Measurements from ENCODE around the gene ERP27. TPM values are rescaled to one million over a fixed set of nuclear protein-coding genes. Genes with fewer than 3 reads are reported as not detected.

The ERP27 gene
- total RNA-seq, 1 experiment from 2014 or later = 0.98 TPM

DNA sequence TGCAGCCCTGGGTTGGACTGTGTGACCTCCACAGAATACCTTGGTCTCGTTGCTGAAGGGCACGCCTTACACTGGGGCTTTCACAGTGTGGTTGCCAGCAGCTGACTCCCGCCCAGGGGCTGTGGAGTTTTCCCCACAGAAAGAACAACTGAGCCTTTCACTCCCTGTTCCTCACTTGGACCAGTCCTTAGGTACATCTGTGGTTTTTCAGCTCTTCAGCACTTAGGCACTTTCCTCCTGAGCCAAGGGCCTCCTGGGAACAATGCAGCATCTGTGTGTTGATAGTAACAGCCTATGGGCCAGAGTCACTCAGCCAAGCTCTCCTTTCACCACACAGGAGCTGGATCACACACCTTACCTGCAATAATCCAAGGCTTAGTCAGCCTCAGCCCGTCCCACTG lies 25.0 kb downstream of the ERP27 start:
- no TSS peak for BruUV-seq (replicated peaks)
- Histone ChIP-seq H3K9me3 (no peaks in the 10 kb centered on the region), H3K4me1 (no peaks in the 10 kb centered on the region), H3K27me3 (replicated peaks; ENCODE audit: control insufficient read depth, insufficient read depth, low read length) (no peaks in the 10 kb centered on the region), H3K4me3 (ENCODE audit: low read depth, low read length) (no peak overlapping the region), H3K36me3 (ENCODE audit: control insufficient read depth, insufficient read depth, low read length) (no peaks in the 10 kb centered on the region)
- no peak for DNase-seq
- intact Hi-C loops (cut with micrococcal nuclease; ENCODE audit: unreplicated experiment) = no loop called here
- ChIA-PET CTCF (interaction anchor here (0.6 to 1.1 kb wide), 2 partner anchors 21 to 70 kb away, joined by 3 to 6 read pairs; no protein-coding TSS in a partner anchor), POLR2A (no interaction called here)
- Mint-ChIP-seq H3K36me3 (ENCODE audit: insufficient read depth, unreplicated experiment) (no peaks in the 10 kb centered on the region), H3K4me3 (ENCODE audit: unreplicated experiment) (no peak overlapping the region), H3K27me3 (ENCODE audit: insufficient read depth, unreplicated experiment) (no peaks in the 10 kb centered on the region), H3K9me3 (ENCODE audit: unreplicated experiment) (no peaks in the 10 kb centered on the region), H3K27ac (ENCODE audit: unreplicated experiment) (no peak overlapping the region), H3K4me1 (ENCODE audit: low read depth, unreplicated experiment) (no peaks in the 10 kb centered on the region)
- TF ChIP-seq CTCF (IDR thresholded peaks at IDR 0.05; ENCODE audit: insufficient read depth in 1 of 2, low read depth in 1 of 2, low read length in 1 of 2, severe bottlenecking in 1 of 2, unreplicated experiment in 1 of 2) = no peak

DNA sequence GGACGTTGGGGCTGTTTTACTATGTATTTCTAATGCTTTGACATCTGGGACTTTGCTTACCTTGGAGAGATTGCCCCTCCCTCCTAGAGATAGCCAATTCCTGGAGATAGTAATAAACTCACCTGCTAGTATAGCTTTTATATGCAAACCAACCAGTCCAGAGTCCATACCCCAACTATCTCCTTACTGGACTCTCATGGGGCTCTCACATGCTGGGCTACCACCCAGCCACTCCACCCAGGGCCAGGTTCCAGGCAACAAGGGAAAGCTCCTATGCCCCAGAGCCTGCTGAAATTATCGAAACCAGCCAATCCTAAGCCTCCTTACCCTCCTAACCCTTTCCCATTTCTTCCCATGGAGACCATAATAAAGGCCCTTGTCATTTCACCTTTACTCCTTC lies 27.2 kb downstream of the ERP27 start:
- no peaks in the 10 kb centered on the region for H3K9me3 ChIP-seq
- BruUV-seq (replicated peaks) = no TSS peak
- no peaks in the 10 kb centered on the region for H3K36me3 Mint-ChIP-seq (ENCODE audit: insufficient read depth, unreplicated experiment)
- ChIA-PET CTCF (no interaction called here), POLR2A (no interaction called here)
- no peak overlapping the region for H3K27ac Mint-ChIP-seq (ENCODE audit: unreplicated experiment)
- peaks cover under 1% of the 10 kb centered on the region; the same call in 1 of the 2 replicates for H3K4me1 ChIP-seq
- no peaks in the 10 kb centered on the region for H3K4me1 Mint-ChIP-seq (ENCODE audit: low read depth, unreplicated experiment)
- H3K9me3 Mint-ChIP-seq (ENCODE audit: unreplicated experiment) = no peaks in the 10 kb centered on the region
- H3K27me3 ChIP-seq (replicated peaks; ENCODE audit: control insufficient read depth, insufficient read depth, low read length) = no peaks in the 10 kb centered on the region
- intact Hi-C loops (cut with micrococcal nuclease; ENCODE audit: unreplicated experiment) = no loop called here
- no peak for TF ChIP-seq CTCF (IDR thresholded peaks at IDR 0.05; ENCODE audit: insufficient read depth in 1 of 2, low read depth in 1 of 2, low read length in 1 of 2, severe bottlenecking in 1 of 2, unreplicated experiment in 1 of 2)
- no peaks in the 10 kb centered on the region for H3K27me3 Mint-ChIP-seq (ENCODE audit: insufficient read depth, unreplicated experiment)
- DNase-seq = no peak
- no peak overlapping the region for H3K4me3 ChIP-seq (ENCODE audit: low read depth, low read length)
- no peaks in the 10 kb centered on the region for H3K36me3 ChIP-seq (ENCODE audit: control insufficient read depth, insufficient read depth, low read length)
- no peak overlapping the region for H3K4me3 Mint-ChIP-seq (ENCODE audit: unreplicated experiment)

DNA sequence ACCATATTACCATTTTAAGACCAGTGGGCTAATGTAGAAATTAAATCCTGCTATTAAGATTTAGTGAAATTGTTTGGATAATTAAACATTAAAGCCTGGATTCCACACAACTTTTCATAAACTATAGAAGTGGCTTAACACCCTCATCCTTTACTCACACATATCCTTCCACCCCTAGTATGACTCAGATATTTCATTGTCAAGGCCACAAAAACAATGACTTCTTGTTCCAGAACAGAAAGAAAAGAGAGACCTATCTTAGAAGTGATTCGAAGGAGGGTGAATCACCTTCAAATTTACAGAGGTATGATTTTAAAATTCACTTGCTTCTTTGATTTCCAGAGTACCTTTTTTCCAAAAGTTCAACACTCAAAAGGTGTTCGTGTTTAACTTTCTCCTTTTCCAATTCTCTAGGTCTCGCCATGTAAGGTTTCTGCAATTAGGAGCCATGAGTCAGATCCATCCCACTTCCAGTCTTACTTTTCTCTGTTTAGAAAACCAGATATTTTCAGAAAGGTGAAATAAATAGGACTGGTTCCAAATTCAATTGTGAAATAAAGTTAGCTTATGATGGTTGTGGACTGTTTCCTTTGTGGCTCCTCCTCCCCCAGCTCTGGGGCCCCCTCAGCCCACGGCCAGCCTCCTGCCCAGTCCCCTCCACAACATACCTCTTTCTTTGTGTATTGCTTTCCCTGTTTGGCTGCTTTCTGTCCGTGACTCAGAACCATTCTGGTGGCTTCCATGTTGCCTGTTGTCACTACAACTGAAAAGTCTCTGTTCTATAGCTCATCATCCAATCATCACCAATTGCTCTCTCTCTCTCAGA lies 28.0 kb downstream of the ERP27 start:
- Histone ChIP-seq H3K4me3 (ENCODE audit: low read depth, low read length) (no peak overlapping the region), H3K4me1 (peaks cover 3% of the 10 kb centered on the region; the same call in 1 of the 2 replicates), H3K27me3 (replicated peaks; ENCODE audit: control insufficient read depth, insufficient read depth, low read length) (no peaks in the 10 kb centered on the region), H3K9me3 (no peaks in the 10 kb centered on the region), H3K36me3 (ENCODE audit: control insufficient read depth, insufficient read depth, low read length) (no peaks in the 10 kb centered on the region)
- no peaks in the 10 kb centered on the region for H3K9me3 Mint-ChIP-seq (ENCODE audit: unreplicated experiment)
- ChIA-PET POLR2A (no interaction called here), CTCF (no interaction called here)
- H3K4me1 Mint-ChIP-seq (ENCODE audit: low read depth, unreplicated experiment) = no peaks in the 10 kb centered on the region
- no peak for DNase-seq
- no peaks in the 10 kb centered on the region for H3K36me3 Mint-ChIP-seq (ENCODE audit: insufficient read depth, unreplicated experiment)
- intact Hi-C loops (cut with micrococcal nuclease; ENCODE audit: unreplicated experiment) = no loop called here
- BruUV-seq (replicated peaks) = no TSS peak
- no peaks in the 10 kb centered on the region for H3K27me3 Mint-ChIP-seq (ENCODE audit: insufficient read depth, unreplicated experiment)
- H3K4me3 Mint-ChIP-seq (ENCODE audit: unreplicated experiment) = no peak overlapping the region
- no peak overlapping the region for H3K27ac Mint-ChIP-seq (ENCODE audit: unreplicated experiment)
- TF ChIP-seq CTCF (IDR thresholded peaks at IDR 0.05; ENCODE audit: insufficient read depth in 1 of 2, low read depth in 1 of 2, low read length in 1 of 2, severe bottlenecking in 1 of 2, unreplicated experiment in 1 of 2) = no peak
